ENCODE data around the gene ARFRP1. TPM values are rescaled to one million over a fixed set of nuclear protein-coding genes. Genes with fewer than 3 reads are reported as not detected.

ARFRP1 gene
- total and polyA plus RNA-seq, 2 of the 4 experiments (the other 2 are of a cell fraction) = 25.3 to 36.6 TPM

DNA sequence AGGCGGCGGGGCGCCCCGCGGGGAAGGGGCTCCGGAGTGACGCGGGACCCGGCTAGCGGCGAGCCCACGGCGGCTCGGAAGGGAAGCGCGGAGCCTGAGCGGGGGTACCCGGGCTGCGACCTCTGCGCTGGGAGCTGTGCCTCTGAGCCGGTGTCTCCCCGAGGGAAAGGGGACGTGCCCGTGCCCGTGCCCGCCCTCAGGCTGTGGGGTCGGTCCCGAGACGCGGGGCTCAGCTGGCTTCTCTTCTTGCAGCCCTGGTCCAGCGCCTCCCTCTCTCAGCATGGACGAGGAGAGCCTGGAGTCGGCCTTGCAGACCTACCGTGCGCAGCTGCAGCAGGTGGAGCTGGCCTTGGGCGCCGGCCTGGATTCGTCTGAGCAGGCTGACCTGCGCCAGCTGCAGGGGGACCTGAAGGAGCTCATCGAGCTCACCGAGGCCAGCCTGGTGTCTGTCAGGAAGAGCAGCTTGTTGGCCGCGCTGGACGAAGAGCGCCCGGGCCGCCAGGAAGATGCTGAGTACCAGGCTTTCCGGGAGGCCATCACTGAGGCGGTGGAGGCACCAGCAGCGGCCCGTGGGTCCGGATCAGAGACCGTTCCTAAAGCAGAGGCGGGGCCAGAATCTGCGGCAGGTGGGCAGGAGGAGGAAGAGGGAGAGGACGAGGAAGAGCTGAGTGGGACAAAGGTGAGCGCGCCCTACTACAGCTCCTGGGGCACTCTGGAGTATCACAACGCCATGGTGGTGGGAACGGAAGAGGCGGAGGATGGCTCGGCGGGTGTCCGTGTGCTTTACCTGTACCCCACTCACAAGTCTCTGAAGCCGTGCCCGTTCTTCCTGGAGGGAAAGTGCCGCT, 749 bp upstream of the ARFRP1 start:
- H3K4me1 ChIP-seq (ENCODE audit: control insufficient read depth, insufficient read depth, low read length) = peaks cover 10% of the 10 kb centered on the region
- H3K4me3 ChIP-seq (ENCODE audit: insufficient read depth, low read depth, low read length) = peak overlapping the region; percentile 84
- H3K9ac ChIP-seq (ENCODE audit: low read depth, low read length) = peak overlapping the region; percentile 57
- no peaks in the 10 kb centered on the region; the same call in 1 of the 2 replicates for H4K20me1 ChIP-seq (ENCODE audit: insufficient read depth, low read length)
- no TSS peak for BruUV-seq (replicated peaks)
- H3K4me2 ChIP-seq (ENCODE audit: low read depth, low read length) = peak overlapping the region; percentile 96
- H4K91ac ChIP-seq (ENCODE audit: insufficient read depth, low read depth, low read length) = no peak overlapping the region
- POLR2A ChIA-PET (ENCODE audit: unreplicated experiment) = interaction anchor here (0.6 to 1.2 kb wide), 3 partner anchors 10 to 14 kb away, joined by 4 to 5 read pairs (median 4); no protein-coding TSS in a partner anchor
- H3K27me3 ChIP-seq (ENCODE audit: control insufficient read depth, insufficient read depth, low read length) = no peaks in the 10 kb centered on the region
- H3K23ac ChIP-seq (ENCODE audit: low read depth, low read length) = peak overlapping the region; percentile 38; the same call in 1 of the 2 replicates
- H3K27ac ChIP-seq (ENCODE audit: insufficient read depth, low read length) = peak overlapping the region; percentile 68; the same call in 1 of the 2 replicates
- ATAC-seq (ENCODE audit: low read depth) (peak; percentile 6), DNase-seq (no peak)
- H2AK5ac ChIP-seq (ENCODE audit: low read depth, low read length) = peak overlapping the region; percentile 78
- H3K79me1 ChIP-seq (ENCODE audit: low read depth in 1 of 2, low read length in 2 of 2) = peaks cover 18 to 66% of the 10 kb centered on the region in 2 experiments
- H3K36me3 ChIP-seq (ENCODE audit: control insufficient read depth, insufficient read depth, low read length) = peaks cover 40% of the 10 kb centered on the region
- H4K5ac ChIP-seq (ENCODE audit: low read depth, low read length) = no peak overlapping the region
- no peak overlapping the region for H2BK20ac ChIP-seq (ENCODE audit: low read depth, low read length)
- peak overlapping the region; percentile 98 for H2AFZ ChIP-seq (replicated peaks; ENCODE audit: low read length, poor library complexity)
- peak overlapping the region; percentile 96 for H2AK9ac ChIP-seq (replicated peaks; ENCODE audit: low read depth, low read length, poor library complexity)
- WGBS, 2 experiments (ENCODE audit: extremely low coverage in 2 of 2, insufficient read length in 1 of 2) = 18% methylated on average over 40 of the region's 67 CpGs; no CpG with 5 or more reads in 1 of the 2 experiments
- no peak overlapping the region for H2BK120ac ChIP-seq (ENCODE audit: low read depth, low read length)
- no peak overlapping the region for H3K18ac ChIP-seq (ENCODE audit: low read depth, low read length)
- CTCF ChIA-PET = interaction anchor here (1.1 kb wide), 1 partner anchor 10 kb away, joined by 8 read pairs; no protein-coding TSS in a partner anchor
- no peaks in the 10 kb centered on the region for H3K9me3 ChIP-seq (ENCODE audit: control insufficient read depth, insufficient read depth, low read length)
- H4K8ac ChIP-seq (ENCODE audit: low read depth in 2 of 2, low read length in 2 of 2) = no peak overlapping the region; a peak in 1 of 4 replicates
- H3K56ac ChIP-seq (ENCODE audit: extremely low read depth, insufficient read depth, low read length) = 0 out of 2 replicates have a peak overlapping the region, but pooled peaks have one; percentile 6
- no peak overlapping the region for H2BK5ac ChIP-seq (ENCODE audit: low read depth, low read length, poor library complexity, severe bottlenecking)
- in situ Hi-C loops (cut with MboI; ENCODE audit: low sequenced_read_pairs) (loop anchor here (10.0 kb wide), 1 partner anchor 156 kb away; the partner anchor contains the start of genes ABHD16B and TPD52L2), intact Hi-C loops (cut with micrococcal nuclease) (no loop called here), dilution Hi-C loops (cut with HindIII; ENCODE audit: low sequenced_read_pairs, unreplicated experiment) (no loop called here)
- H2BK15ac ChIP-seq (ENCODE audit: low read depth, low read length) = no peak overlapping the region
- H3K4ac ChIP-seq (ENCODE audit: low read depth, low read length) = peak overlapping the region; percentile 43; the same call in 1 of the 2 replicates
- H3K14ac ChIP-seq (replicated peaks; ENCODE audit: low read depth, low read length) = peak overlapping the region; percentile 59; the same call in 1 of the 2 replicates
- H3K9me1 ChIP-seq (ENCODE audit: insufficient read depth, low read length) = no peaks in the 10 kb centered on the region
- TF ChIP-seq BHLHE40 (IDR thresholded peaks at IDR 0.05; ENCODE audit: low read depth, low read length) = no peak
- TF ChIP-seq SMC3 (IDR thresholded peaks at IDR 0.05; ENCODE audit: low read depth, low read length) = no peak
- TF ChIP-seq RAD21 (IDR thresholded peaks at IDR 0.05; ENCODE audit: low read length) = no peak
- TF ChIP-seq, protein P1, sequence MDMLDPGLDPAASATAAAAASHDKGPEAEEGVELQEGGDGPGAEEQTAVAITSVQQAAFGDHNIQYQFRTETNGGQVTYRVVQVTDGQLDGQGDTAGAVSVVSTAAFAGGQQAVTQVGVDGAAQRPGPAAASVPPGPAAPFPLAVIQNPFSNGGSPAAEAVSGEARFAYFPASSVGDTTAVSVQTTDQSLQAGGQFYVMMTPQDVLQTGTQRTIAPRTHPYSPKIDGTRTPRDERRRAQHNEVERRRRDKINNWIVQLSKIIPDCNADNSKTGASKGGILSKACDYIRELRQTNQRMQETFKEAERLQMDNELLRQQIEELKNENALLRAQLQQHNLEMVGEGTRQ (IDR thresholded peaks at IDR 0.05; ENCODE audit: low read depth, low read length) = no peak
- TF ChIP-seq MAFK (IDR thresholded peaks at IDR 0.05; ENCODE audit: low read depth, low read length) = no peak
- TF ChIP-seq, protein P2, sequence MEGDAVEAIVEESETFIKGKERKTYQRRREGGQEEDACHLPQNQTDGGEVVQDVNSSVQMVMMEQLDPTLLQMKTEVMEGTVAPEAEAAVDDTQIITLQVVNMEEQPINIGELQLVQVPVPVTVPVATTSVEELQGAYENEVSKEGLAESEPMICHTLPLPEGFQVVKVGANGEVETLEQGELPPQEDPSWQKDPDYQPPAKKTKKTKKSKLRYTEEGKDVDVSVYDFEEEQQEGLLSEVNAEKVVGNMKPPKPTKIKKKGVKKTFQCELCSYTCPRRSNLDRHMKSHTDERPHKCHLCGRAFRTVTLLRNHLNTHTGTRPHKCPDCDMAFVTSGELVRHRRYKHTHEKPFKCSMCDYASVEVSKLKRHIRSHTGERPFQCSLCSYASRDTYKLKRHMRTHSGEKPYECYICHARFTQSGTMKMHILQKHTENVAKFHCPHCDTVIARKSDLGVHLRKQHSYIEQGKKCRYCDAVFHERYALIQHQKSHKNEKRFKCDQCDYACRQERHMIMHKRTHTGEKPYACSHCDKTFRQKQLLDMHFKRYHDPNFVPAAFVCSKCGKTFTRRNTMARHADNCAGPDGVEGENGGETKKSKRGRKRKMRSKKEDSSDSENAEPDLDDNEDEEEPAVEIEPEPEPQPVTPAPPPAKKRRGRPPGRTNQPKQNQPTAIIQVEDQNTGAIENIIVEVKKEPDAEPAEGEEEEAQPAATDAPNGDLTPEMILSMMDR (conservative IDR thresholded peaks at IDR 0.05; ENCODE audit: low read depth, low read length) = no peak
- TF ChIP-seq NFE2L2 (IDR thresholded peaks at IDR 0.05; ENCODE audit: low read depth, low read length) = no peak
- TF ChIP-seq CEBPB (IDR thresholded peaks at IDR 0.05; ENCODE audit: low read depth, low read length) = no peak
- TF ChIP-seq FOS (IDR thresholded peaks at IDR 0.05; ENCODE audit: low read depth, low read length) = no peak
- TF ChIP-seq RFX5 (IDR thresholded peaks at IDR 0.05; ENCODE audit: low read depth, low read length) = no peak
- no peak for TF ChIP-seq MAZ (IDR thresholded peaks at IDR 0.05; ENCODE audit: borderline replicate concordance, low read depth, low read length)
- TF ChIP-seq, protein P3, sequence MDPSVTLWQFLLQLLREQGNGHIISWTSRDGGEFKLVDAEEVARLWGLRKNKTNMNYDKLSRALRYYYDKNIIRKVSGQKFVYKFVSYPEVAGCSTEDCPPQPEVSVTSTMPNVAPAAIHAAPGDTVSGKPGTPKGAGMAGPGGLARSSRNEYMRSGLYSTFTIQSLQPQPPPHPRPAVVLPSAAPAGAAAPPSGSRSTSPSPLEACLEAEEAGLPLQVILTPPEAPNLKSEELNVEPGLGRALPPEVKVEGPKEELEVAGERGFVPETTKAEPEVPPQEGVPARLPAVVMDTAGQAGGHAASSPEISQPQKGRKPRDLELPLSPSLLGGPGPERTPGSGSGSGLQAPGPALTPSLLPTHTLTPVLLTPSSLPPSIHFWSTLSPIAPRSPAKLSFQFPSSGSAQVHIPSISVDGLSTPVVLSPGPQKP (IDR thresholded peaks at IDR 0.05; ENCODE audit: borderline replicate concordance, low read depth, low read length) = no peak
- no peak for TF ChIP-seq MXI1 (IDR thresholded peaks at IDR 0.05; ENCODE audit: borderline replicate concordance, low read depth, low read length)
